ENCODE measurements around the gene FEM1A. TPM values are rescaled to one million over a fixed set of nuclear protein-coding genes. Genes with fewer than 3 reads are reported as not detected.
"Not testable (repeated sequence)": the region's sequence is repeated elsewhere in the genome, so short reads cannot be mapped to it uniquely, and the experiment has no call there.

The FEM1A gene
- total and polyA plus RNA-seq, 4 experiments from 2014 or later = 1.3 to 16.7 (median 9.9) TPM

DNA sequence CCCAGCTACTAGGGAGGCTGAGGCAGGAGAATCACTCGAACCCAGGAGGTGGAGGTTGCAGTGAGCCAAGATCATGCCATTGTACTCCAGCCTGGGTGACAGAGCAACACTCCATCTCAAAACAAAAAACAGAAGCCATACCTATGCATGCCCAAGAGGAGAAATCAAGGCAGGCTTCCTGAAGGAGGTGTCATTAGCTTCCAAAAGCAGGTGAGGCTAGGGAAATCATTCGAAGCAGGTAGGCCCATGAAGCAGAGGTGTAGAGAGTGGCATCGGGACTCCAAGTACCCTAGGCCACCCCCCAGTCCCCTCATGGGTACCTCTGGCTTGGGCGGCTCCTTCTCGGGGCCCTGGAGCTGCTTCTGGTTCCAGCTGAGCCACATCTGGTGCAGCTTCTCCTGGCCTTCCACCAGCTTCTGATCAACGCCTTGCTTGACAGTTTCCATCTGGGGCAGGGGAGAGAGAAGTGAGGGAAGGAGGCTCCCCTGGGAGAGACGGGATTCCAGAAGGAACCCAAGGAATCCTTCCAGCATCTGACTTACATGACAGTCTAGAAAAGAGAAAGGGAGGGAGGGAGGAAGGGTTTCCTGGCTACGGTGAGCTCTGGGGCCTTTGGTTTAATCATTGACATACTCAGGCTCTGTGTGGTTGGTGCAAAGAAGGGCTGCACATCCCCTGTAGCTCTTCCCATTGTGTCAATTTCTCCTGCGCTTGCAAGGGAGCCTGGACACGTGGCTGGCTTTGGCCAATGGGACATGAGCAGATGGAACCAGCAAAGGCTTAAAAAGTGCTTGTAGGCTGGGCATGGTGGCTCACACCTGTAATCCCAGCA is 53.0 kb downstream of the FEM1A start:
- Mint-ChIP-seq H3K36me3 (peaks cover 16 to 36% of the 10 kb centered on the region in 2 donors), H3K9me3 (no peaks in the 10 kb centered on the region), H3K4me3 (no peak overlapping the region), H3K27ac (peak overlapping the region in 2 of 7 donors; percentile 42 to 53), H3K27me3 (no peaks in the 10 kb centered on the region), H3K4me1 (peaks cover 6 to 15% (median 11%) of the 10 kb centered on the region in 4 donors)
- ChIA-PET CTCF (ENCODE audit: partially characterized antibody) (interaction anchor here (0.5 to 2.4 kb wide), 3 partner anchors 17 to 36 kb away, joined by 4 to 15 read pairs (median 4); no protein-coding TSS in a partner anchor), POLR2A (ENCODE audit: partially characterized antibody) (interaction anchor here (1.0 kb wide), 1 partner anchor 34 kb away, joined by 3 read pairs; no protein-coding TSS in a partner anchor)
- H3K4me3 ChIP-seq (ENCODE audit: low read length in 2 of 2) = no peak overlapping the region
- no peak for DNase-seq
- peaks cover 8% of the 10 kb centered on the region for H3K36me3 ChIP-seq (ENCODE audit: insufficient read depth, low read length)
- H3K27ac ChIP-seq (ENCODE audit: low read depth, low read length) = no peak overlapping the region
- H3K4me1 ChIP-seq (ENCODE audit: insufficient read depth, low read length) = peaks cover 12% of the 10 kb centered on the region
- no peaks in the 10 kb centered on the region for H3K9me3 ChIP-seq (ENCODE audit: control insufficient read depth in 1 of 2, low read length in 2 of 2)
- intact Hi-C loops (cut with micrococcal nuclease) = no loop called here
- H3K27me3 ChIP-seq (ENCODE audit: insufficient read depth, low read length) = no peaks in the 10 kb centered on the region

DNA sequence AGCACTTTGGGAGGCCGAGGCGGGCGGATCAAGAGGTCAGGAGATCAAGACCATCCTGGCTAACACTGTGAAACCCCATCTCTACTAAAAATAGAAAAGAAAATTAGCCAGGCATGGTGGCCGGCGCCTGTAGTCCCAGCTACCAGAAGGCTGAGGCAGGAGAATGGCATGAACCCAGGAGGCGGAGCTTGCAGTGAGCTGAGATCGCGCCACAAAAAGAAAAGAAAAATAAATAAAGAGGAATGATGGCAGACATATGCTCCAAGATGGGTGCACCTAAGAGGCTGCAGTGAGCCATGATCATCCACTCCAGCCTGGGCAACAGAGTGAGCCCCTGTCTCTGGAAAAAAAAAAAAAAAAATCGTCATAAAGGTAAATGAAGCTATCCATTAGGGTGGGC is 54.4 kb downstream of the FEM1A start:
- H3K27me3 Mint-ChIP-seq; intact Hi-C loops (cut with micrococcal nuclease); H3K36me3 ChIP-seq (ENCODE audit: insufficient read depth, low read length); H3K4me1 Mint-ChIP-seq; H3K4me1 ChIP-seq (ENCODE audit: insufficient read depth, low read length); H3K4me3 Mint-ChIP-seq; H3K27ac Mint-ChIP-seq; H3K9me3 ChIP-seq (ENCODE audit: control insufficient read depth in 1 of 2, low read length in 2 of 2); POLR2A ChIA-PET (ENCODE audit: partially characterized antibody); H3K4me3 ChIP-seq (ENCODE audit: low read length in 2 of 2); H3K27ac ChIP-seq (ENCODE audit: low read depth, low read length); DNase-seq; H3K27me3 ChIP-seq (ENCODE audit: insufficient read depth, low read length); H3K9me3 Mint-ChIP-seq: not testable (repeated sequence)
- H3K36me3 Mint-ChIP-seq = peaks cover 14 to 30% of the 10 kb centered on the region in 2 donors
- CTCF ChIA-PET (ENCODE audit: partially characterized antibody) = interaction anchor here (12.8 kb wide), 1 partner anchor 37 kb away, joined by 396 read pairs; no protein-coding TSS in a partner anchor

DNA sequence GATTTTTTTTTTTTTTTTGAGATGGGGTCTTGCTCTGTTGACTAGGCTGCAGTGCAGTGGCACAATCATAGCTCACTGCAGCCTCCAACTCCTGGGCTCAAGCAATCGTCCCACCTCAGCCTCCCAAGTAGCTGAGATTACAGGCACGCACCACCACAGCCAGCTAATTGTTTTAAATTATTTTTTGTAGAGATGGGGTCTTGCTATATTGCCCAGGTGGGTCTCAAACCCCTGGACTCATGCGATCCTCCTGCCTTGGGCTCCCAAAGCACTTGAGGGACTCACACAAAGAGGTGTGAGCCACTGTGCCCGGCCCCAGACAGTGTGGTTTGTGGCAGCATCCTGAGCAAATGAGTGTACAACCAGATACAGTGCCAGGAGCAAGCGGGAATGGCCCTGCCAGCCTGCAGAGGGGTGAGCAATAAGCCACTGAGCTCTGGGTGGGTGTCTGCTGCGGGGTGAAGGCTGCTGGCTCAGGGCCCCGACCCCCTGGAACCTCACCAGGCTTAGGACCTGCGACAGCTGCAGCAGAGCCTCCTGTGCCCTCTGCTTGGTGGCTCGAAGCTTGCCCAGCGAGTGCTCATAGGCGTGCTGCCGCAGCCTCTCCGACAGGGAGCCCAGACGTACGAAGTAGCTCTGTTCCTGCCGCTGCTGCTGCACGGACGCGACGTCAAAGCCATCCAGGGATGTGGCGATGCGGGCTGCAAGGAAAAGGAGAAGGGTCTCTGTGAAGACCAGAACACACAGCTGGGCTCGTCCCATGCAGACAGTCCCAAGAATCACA is 55.8 kb downstream of the FEM1A start:
- H3K4me1 ChIP-seq (ENCODE audit: insufficient read depth, low read length) = no peaks in the 10 kb centered on the region
- H3K36me3 ChIP-seq (ENCODE audit: insufficient read depth, low read length) = peaks cover 8% of the 10 kb centered on the region
- H3K27me3 ChIP-seq (ENCODE audit: insufficient read depth, low read length) = no peaks in the 10 kb centered on the region
- no peak overlapping the region for H3K27ac ChIP-seq (ENCODE audit: low read depth, low read length)
- H3K27me3 Mint-ChIP-seq = no peaks in the 10 kb centered on the region
- ChIA-PET POLR2A (ENCODE audit: partially characterized antibody) (no interaction called here), CTCF (ENCODE audit: partially characterized antibody) (interaction anchor here (0.6 to 12.8 kb wide), 2 partner anchors 39 to 56 kb away, joined by 3 to 396 read pairs; no protein-coding TSS in a partner anchor)
- no peak for DNase-seq
- H3K9me3 ChIP-seq (ENCODE audit: control insufficient read depth in 1 of 2, low read length in 2 of 2) = no peaks in the 10 kb centered on the region
- H3K27ac Mint-ChIP-seq = no peak overlapping the region
- peaks cover 10 to 29% of the 10 kb centered on the region in 2 donors for H3K36me3 Mint-ChIP-seq
- H3K4me3 ChIP-seq (ENCODE audit: low read length in 2 of 2) = no peak overlapping the region
- H3K4me1 Mint-ChIP-seq = peaks cover 0 to 4% (median 2%) of the 10 kb centered on the region in 4 donors
- no peak overlapping the region for H3K4me3 Mint-ChIP-seq
- intact Hi-C loops (cut with micrococcal nuclease) = no loop called here
- H3K9me3 Mint-ChIP-seq = no peaks in the 10 kb centered on the region

DNA sequence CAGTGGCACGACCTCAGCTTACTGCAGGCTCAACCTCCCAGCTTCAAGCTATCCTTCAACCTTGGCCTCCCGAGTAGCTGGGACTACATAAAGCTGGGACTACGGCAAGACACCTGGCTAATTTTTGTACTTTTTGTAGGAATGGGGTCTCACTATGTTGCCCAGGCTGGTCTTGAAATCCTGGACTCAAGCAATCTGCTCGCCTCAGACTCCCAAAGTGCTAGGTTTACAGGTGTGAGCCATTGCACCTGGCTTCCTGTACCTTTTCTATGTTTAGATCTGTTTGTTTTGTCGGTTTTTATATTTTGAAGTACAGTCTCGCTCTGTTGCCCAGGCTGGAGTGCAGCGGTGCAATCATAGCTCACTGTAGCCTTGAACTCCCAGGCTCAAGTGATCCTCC is 57.5 kb downstream of the FEM1A start:
- intact Hi-C loops (cut with micrococcal nuclease) = no loop called here
- Histone ChIP-seq H3K4me1 (ENCODE audit: insufficient read depth, low read length) (no peaks in the 10 kb centered on the region), H3K27me3 (ENCODE audit: insufficient read depth, low read length) (no peaks in the 10 kb centered on the region), H3K27ac (ENCODE audit: low read depth, low read length) (no peak overlapping the region), H3K36me3 (ENCODE audit: insufficient read depth, low read length) (peaks cover 3% of the 10 kb centered on the region), H3K4me3 (ENCODE audit: low read length in 2 of 2) (no peak overlapping the region), H3K9me3 (ENCODE audit: control insufficient read depth in 1 of 2, low read length in 2 of 2) (no peaks in the 10 kb centered on the region)
- Mint-ChIP-seq H3K4me1 (peaks cover 0 to 4% (median 2%) of the 10 kb centered on the region in 4 donors), H3K27ac (peak overlapping the region in 1 of 7 donors; percentile 29), H3K9me3 (no peaks in the 10 kb centered on the region), H3K27me3 (no peaks in the 10 kb centered on the region), H3K36me3 (peaks cover 7 to 21% of the 10 kb centered on the region in 2 donors), H3K4me3 (no peak overlapping the region)
- ChIA-PET CTCF (ENCODE audit: partially characterized antibody) (interaction anchor here (0.6 to 12.8 kb wide), 5 partner anchors 17 to 62 kb away, joined by 3 to 396 read pairs (median 4); no protein-coding TSS in a partner anchor), POLR2A (ENCODE audit: partially characterized antibody) (no interaction called here)
- no peak for DNase-seq

Small RNAs within 50 kb of the gene (microRNA-seq; reads per million reads assigned to microRNA genes)
- not detected for gene MIR7-3 (ENCODE audit: borderline microRNAs expressed, borderline number of aligned reads, borderline replicate concordance)

Other genes starting within 250 kb of the FEM1A start
- 1 to 10 TPM; 2.4 to 2.7 TPM for gene SEMA6B, start 232.1 kb upstream of the FEM1A start, total RNA-seq
- gene SEMA6B, start 232.1 kb upstream of the FEM1A start, polyA plus RNA-seq = not detected
- gene TNFAIP8L1, start 152.2 kb upstream of the FEM1A start, total RNA-seq = 10 to 100 TPM; 16.2 to 17.2 TPM
- gene TNFAIP8L1, start 152.2 kb upstream of the FEM1A start, polyA plus RNA-seq = 10 to 100 TPM in 1 of 2 donors, 1 to 10 TPM in 1; 3.7 to 11.1 TPM
- gene MYDGF, start 121.4 kb upstream of the FEM1A start, total RNA-seq = 10 to 100 TPM; 43.0 to 46.4 TPM
- 100 to 1,000 TPM; 128 to 199 TPM for gene MYDGF, start 121.4 kb upstream of the FEM1A start, polyA plus RNA-seq
- gene DPP9, start 67.9 kb upstream of the FEM1A start, total RNA-seq = 10 to 100 TPM; 86.9 to 93.9 TPM
- gene DPP9, start 67.9 kb upstream of the FEM1A start, polyA plus RNA-seq = 10 to 100 TPM; 10.7 to 31.6 TPM
- gene TICAM1, start 40.0 kb downstream of the FEM1A start, total RNA-seq = 10 to 100 TPM; 16.0 to 17.9 TPM
- gene TICAM1, start 40.0 kb downstream of the FEM1A start, polyA plus RNA-seq = 10 to 100 TPM in 1 of 2 donors, 1 to 10 TPM in 1; 2.2 to 18.1 TPM
- 10 to 100 TPM; 16.0 to 18.2 TPM for gene PLIN3, start 75.9 kb downstream of the FEM1A start, total RNA-seq
- 10 to 100 TPM; 30.1 to 50.1 TPM for gene PLIN3, start 75.9 kb downstream of the FEM1A start, polyA plus RNA-seq
- 10 to 100 TPM in 1 of 2 experiments, 1 to 10 TPM in 1; 9.1 to 13.2 TPM for gene ARRDC5, start 111.2 kb downstream of the FEM1A start, total RNA-seq
- gene ARRDC5, start 111.2 kb downstream of the FEM1A start, polyA plus RNA-seq = 1 to 10 TPM in 1 of 2 donors, under 1 TPM in 1; 0.52 to 1.4 TPM
- under 1 TPM; 0.11 to 0.15 TPM for gene UHRF1, start 117.8 kb downstream of the FEM1A start, total RNA-seq
- under 1 TPM in 1 of 2 donors, not detected in 1; 0.22 TPM for gene UHRF1, start 117.8 kb downstream of the FEM1A start, polyA plus RNA-seq
- 10 to 100 TPM; 47.9 to 50.4 TPM for gene KDM4B, start 177.4 kb downstream of the FEM1A start, total RNA-seq
- 10 to 100 TPM in 1 of 2 donors, 1 to 10 TPM in 1; 3.2 to 11.9 TPM for gene KDM4B, start 177.4 kb downstream of the FEM1A start, polyA plus RNA-seq